ENCODE measurements around the gene ATG7. TPM values are rescaled to one million over a fixed set of nuclear protein-coding genes. Genes with fewer than 3 reads are reported as not detected.

The ATG7 gene
- polyA plus RNA-seq, 2 donors, result 5.8 to 13.1 TPM

- Histone ChIP-seq H3K27me3 (ENCODE audit: control insufficient read depth in 1 of 2, insufficient read depth in 2 of 2, low read length in 2 of 2) (no peaks in the 10 kb centered on the region), H3K4me3 (ENCODE audit: low read depth in 1 of 2, low read length in 2 of 2) (no peak overlapping the region), H3K36me3 (ENCODE audit: control insufficient read depth in 2 of 2, insufficient read depth in 2 of 2, low read length in 1 of 2) (no peaks in the 10 kb centered on the region), H3K4me1 (ENCODE audit: control insufficient read depth in 2 of 2, insufficient read depth in 2 of 2, low read length in 1 of 2) (no peaks in the 10 kb centered on the region), H3K9me3 (ENCODE audit: control insufficient read depth in 2 of 2, insufficient read depth in 1 of 2, low read depth in 1 of 2, low read length in 1 of 2) (no peaks in the 10 kb centered on the region), H3K27ac (ENCODE audit: low read depth in 2 of 2, low read length in 1 of 2) (no peak overlapping the region)
- 76 to 81% methylated on average over 11 of the region's 11 CpGs for WGBS, 2 donors
Observed at GRCh38 chr3:11375333-11376088, 103.3 kb downstream of the ATG7 start.

- H3K36me3 ChIP-seq (ENCODE audit: control insufficient read depth in 2 of 2, insufficient read depth in 2 of 2, low read length in 1 of 2), result no peaks in the 10 kb centered on the region
- H3K4me1 ChIP-seq (ENCODE audit: control insufficient read depth in 2 of 2, insufficient read depth in 2 of 2, low read length in 1 of 2), result no peaks in the 10 kb centered on the region
- no peaks in the 10 kb centered on the region for H3K9me3 ChIP-seq (ENCODE audit: control insufficient read depth in 2 of 2, insufficient read depth in 1 of 2, low read depth in 1 of 2, low read length in 1 of 2)
- WGBS, 2 donors, result 65 to 68% methylated on average over 2 of the region's 2 CpGs
- H3K27me3 ChIP-seq (ENCODE audit: control insufficient read depth in 1 of 2, insufficient read depth in 2 of 2, low read length in 2 of 2), result no peaks in the 10 kb centered on the region
- no peak overlapping the region for H3K27ac ChIP-seq (ENCODE audit: low read depth in 2 of 2, low read length in 1 of 2)
- H3K4me3 ChIP-seq (ENCODE audit: low read depth in 1 of 2, low read length in 2 of 2), result no peak overlapping the region
Observed at GRCh38 chr3:11377719-11378118, 105.5 kb downstream of the ATG7 start.

GRCh38 chr3:11379238-11379823, 107.1 kb downstream of the ATG7 start:
- Histone ChIP-seq H3K36me3 (ENCODE audit: control insufficient read depth in 2 of 2, insufficient read depth in 2 of 2, low read length in 1 of 2) (no peaks in the 10 kb centered on the region), H3K27ac (ENCODE audit: low read depth in 2 of 2, low read length in 1 of 2) (no peak overlapping the region), H3K4me3 (ENCODE audit: low read depth in 1 of 2, low read length in 2 of 2) (no peak overlapping the region), H3K9me3 (ENCODE audit: control insufficient read depth in 2 of 2, insufficient read depth in 1 of 2, low read depth in 1 of 2, low read length in 1 of 2) (no peaks in the 10 kb centered on the region), H3K4me1 (ENCODE audit: control insufficient read depth in 2 of 2, insufficient read depth in 2 of 2, low read length in 1 of 2) (no peaks in the 10 kb centered on the region), H3K27me3 (ENCODE audit: control insufficient read depth in 1 of 2, insufficient read depth in 2 of 2, low read length in 2 of 2) (no peaks in the 10 kb centered on the region)
- 38 to 43% methylated on average over 2 of the region's 2 CpGs for WGBS, 2 donors

DNA sequence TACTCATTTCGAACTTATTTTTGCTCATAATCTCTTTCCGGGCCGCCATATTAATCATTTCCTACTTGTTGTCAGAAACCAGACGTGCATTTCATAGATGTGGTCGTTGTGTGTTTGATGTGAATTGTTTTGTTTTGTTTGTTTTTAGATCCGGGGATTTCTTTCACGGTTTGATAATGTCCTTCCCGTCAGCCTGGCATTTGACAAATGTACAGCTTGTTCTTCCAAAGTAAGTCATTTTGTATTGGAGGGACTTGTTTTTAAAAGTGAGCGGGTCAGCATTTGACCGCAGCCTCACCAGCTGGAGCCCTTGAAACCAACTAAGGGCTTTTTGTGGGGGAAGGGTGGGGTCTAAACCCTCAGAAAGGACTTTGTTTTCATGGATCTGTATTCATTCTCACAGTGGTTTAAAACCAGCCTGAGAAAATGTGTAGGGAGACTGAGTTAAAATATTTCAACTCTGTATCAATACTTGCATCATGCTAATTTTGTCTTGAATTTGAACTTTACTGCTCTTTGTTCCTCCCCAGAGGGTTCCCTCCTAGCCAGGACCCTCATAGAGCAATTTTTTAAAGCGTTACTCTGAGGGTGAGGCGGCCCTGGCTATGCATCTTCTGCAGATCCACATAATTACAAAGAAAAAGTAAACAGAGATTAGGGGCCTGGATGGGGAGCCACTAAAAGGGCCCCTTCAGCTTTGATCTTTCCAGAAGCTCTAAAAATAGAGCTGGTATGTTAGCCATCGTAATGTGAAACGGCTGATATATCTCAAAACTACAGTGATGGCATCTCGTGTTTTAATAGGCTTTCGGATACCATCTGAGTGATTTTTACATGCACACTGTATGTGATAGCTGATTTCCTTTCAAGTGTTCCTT, 107.9 kb downstream of the ATG7 start:
- H3K4me3 ChIP-seq (ENCODE audit: low read depth in 1 of 2, low read length in 2 of 2), result no peak overlapping the region
- no peaks in the 10 kb centered on the region for H3K36me3 ChIP-seq (ENCODE audit: control insufficient read depth in 2 of 2, insufficient read depth in 2 of 2, low read length in 1 of 2)
- 59 to 65% methylated on average over 16 of the region's 16 CpGs for WGBS, 2 donors
- no peaks in the 10 kb centered on the region for H3K9me3 ChIP-seq (ENCODE audit: control insufficient read depth in 2 of 2, insufficient read depth in 1 of 2, low read depth in 1 of 2, low read length in 1 of 2)
- no peaks in the 10 kb centered on the region for H3K27me3 ChIP-seq (ENCODE audit: control insufficient read depth in 1 of 2, insufficient read depth in 2 of 2, low read length in 2 of 2)
- H3K27ac ChIP-seq (ENCODE audit: low read depth in 2 of 2, low read length in 1 of 2), result peak overlapping the region in 1 of 2 donors; percentile 29
- no peaks in the 10 kb centered on the region for H3K4me1 ChIP-seq (ENCODE audit: control insufficient read depth in 2 of 2, insufficient read depth in 2 of 2, low read length in 1 of 2)

DNA sequence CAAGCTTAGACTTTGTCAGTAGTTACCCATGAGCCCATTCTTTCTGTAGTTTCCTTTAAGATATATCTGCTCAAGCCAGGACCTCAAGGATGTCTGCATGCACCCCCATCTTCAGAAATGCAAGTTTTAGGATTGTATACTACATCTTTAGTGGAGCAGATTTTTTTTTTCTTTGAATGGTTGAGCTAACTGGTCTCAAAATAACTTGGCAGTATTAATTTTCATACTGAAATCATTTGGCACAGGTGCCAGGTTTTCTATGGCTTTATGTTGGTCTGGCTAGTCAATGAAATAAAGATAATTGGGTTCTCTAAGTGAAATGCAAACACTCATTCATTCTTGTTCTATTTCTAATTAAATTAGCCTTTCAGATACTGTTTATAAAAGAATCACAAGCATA, 108.9 kb downstream of the ATG7 start:
- H3K27me3 ChIP-seq (ENCODE audit: control insufficient read depth in 1 of 2, insufficient read depth in 2 of 2, low read length in 2 of 2), result no peaks in the 10 kb centered on the region
- no peaks in the 10 kb centered on the region for H3K9me3 ChIP-seq (ENCODE audit: control insufficient read depth in 2 of 2, insufficient read depth in 1 of 2, low read depth in 1 of 2, low read length in 1 of 2)
- H3K27ac ChIP-seq (ENCODE audit: low read depth in 2 of 2, low read length in 1 of 2), result no peak overlapping the region
- no peak overlapping the region for H3K4me3 ChIP-seq (ENCODE audit: low read depth in 1 of 2, low read length in 2 of 2)
- no peaks in the 10 kb centered on the region for H3K36me3 ChIP-seq (ENCODE audit: control insufficient read depth in 2 of 2, insufficient read depth in 2 of 2, low read length in 1 of 2)
- no peaks in the 10 kb centered on the region for H3K4me1 ChIP-seq (ENCODE audit: control insufficient read depth in 2 of 2, insufficient read depth in 2 of 2, low read length in 1 of 2)

- Histone ChIP-seq H3K27ac (ENCODE audit: low read depth in 2 of 2, low read length in 1 of 2) (no peak overlapping the region), H3K4me1 (ENCODE audit: control insufficient read depth in 2 of 2, insufficient read depth in 2 of 2, low read length in 1 of 2) (no peaks in the 10 kb centered on the region), H3K27me3 (ENCODE audit: control insufficient read depth in 1 of 2, insufficient read depth in 2 of 2, low read length in 2 of 2) (no peaks in the 10 kb centered on the region), H3K9me3 (ENCODE audit: control insufficient read depth in 2 of 2, insufficient read depth in 1 of 2, low read depth in 1 of 2, low read length in 1 of 2) (no peaks in the 10 kb centered on the region), H3K4me3 (ENCODE audit: low read depth in 1 of 2, low read length in 2 of 2) (no peak overlapping the region), H3K36me3 (ENCODE audit: control insufficient read depth in 2 of 2, insufficient read depth in 2 of 2, low read length in 1 of 2) (no peaks in the 10 kb centered on the region)
- 67 to 84% methylated on average over 4 of the region's 4 CpGs for WGBS, 2 donors
Observed at GRCh38 chr3:11381563-11381962, 109.4 kb downstream of the ATG7 start.

DNA sequence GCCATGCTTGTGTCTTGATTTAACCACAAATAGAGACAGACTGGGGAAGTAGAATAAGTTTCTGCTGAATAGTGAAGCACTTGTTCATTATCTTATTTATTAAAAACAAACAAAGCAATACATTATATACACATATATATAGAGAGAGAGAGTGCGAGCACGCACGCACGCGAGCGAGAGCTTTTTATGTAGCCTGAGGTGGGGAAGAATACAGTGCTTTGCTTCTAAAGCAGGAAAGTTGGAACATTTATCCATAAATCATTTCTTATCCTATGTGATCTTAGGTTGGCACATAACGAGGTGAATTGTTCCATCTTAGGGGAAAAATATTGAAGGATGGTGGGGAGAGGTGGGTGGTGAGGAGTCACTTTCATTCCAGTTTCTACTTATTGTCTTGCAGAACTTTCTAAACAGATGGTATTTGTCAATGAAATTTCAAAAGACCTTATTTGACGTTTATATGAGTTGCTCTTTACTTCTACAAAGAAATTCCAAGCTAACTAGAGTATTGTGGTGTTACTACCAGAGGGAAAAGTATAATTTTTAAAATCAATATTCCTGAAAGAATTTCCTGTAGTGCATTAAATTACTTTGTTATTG, 110.0 kb downstream of the ATG7 start:
- 85 to 93% methylated on average over 8 of the region's 8 CpGs for WGBS, 2 donors
- no peaks in the 10 kb centered on the region for H3K4me1 ChIP-seq (ENCODE audit: control insufficient read depth in 2 of 2, insufficient read depth in 2 of 2, low read length in 1 of 2)
- no peaks in the 10 kb centered on the region for H3K36me3 ChIP-seq (ENCODE audit: control insufficient read depth in 2 of 2, insufficient read depth in 2 of 2, low read length in 1 of 2)
- H3K4me3 ChIP-seq (ENCODE audit: low read depth in 1 of 2, low read length in 2 of 2), result no peak overlapping the region
- no peaks in the 10 kb centered on the region for H3K27me3 ChIP-seq (ENCODE audit: control insufficient read depth in 1 of 2, insufficient read depth in 2 of 2, low read length in 2 of 2)
- no peaks in the 10 kb centered on the region for H3K9me3 ChIP-seq (ENCODE audit: control insufficient read depth in 2 of 2, insufficient read depth in 1 of 2, low read depth in 1 of 2, low read length in 1 of 2)
- no peak overlapping the region for H3K27ac ChIP-seq (ENCODE audit: low read depth in 2 of 2, low read length in 1 of 2)

DNA sequence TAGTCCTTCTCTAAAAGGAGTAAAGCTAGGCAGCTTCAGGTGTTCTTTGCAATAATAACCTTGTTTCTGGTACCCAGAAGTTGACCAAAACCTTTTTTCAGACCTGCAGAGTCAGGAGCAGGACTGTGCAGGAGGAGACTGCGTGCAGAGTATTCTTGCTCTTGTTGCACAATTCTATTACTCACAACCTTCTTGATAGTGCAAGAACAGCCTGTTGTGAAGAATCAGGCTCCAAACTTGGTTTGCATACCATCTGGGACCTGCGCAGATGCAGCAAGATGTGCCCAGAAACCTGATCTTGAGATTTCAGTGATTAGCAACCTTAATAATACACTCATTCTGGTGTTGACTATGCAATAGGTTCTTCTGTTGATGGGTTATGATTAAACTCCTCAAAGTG, 111.9 kb downstream of the ATG7 start:
- Histone ChIP-seq H3K4me1 (ENCODE audit: control insufficient read depth in 2 of 2, insufficient read depth in 2 of 2, low read length in 1 of 2) (no peaks in the 10 kb centered on the region), H3K27me3 (ENCODE audit: control insufficient read depth in 1 of 2, insufficient read depth in 2 of 2, low read length in 2 of 2) (no peaks in the 10 kb centered on the region), H3K9me3 (ENCODE audit: control insufficient read depth in 2 of 2, insufficient read depth in 1 of 2, low read depth in 1 of 2, low read length in 1 of 2) (no peaks in the 10 kb centered on the region), H3K4me3 (ENCODE audit: low read depth in 1 of 2, low read length in 2 of 2) (no peak overlapping the region), H3K36me3 (ENCODE audit: control insufficient read depth in 2 of 2, insufficient read depth in 2 of 2, low read length in 1 of 2) (no peaks in the 10 kb centered on the region), H3K27ac (ENCODE audit: low read depth in 2 of 2, low read length in 1 of 2) (no peak overlapping the region)
- 96 to 99% methylated on average over 2 of the region's 2 CpGs for WGBS, 2 donors

GRCh38 chr3:11385326-11385725, 113.1 kb downstream of the ATG7 start:
- no peaks in the 10 kb centered on the region for H3K9me3 ChIP-seq (ENCODE audit: control insufficient read depth in 2 of 2, insufficient read depth in 1 of 2, low read depth in 1 of 2, low read length in 1 of 2)

More at GRCh38 chr3:11385326-11385725, 113.1 kb downstream of the ATG7 start:
- 72 to 81% methylated on average over 1 of the region's 1 CpG for WGBS, 2 donors
- no peaks in the 10 kb centered on the region for H3K27me3 ChIP-seq (ENCODE audit: control insufficient read depth in 1 of 2, insufficient read depth in 2 of 2, low read length in 2 of 2)
- H3K4me1 ChIP-seq (ENCODE audit: control insufficient read depth in 2 of 2, insufficient read depth in 2 of 2, low read length in 1 of 2), result no peaks in the 10 kb centered on the region
- no peak overlapping the region for H3K27ac ChIP-seq (ENCODE audit: low read depth in 2 of 2, low read length in 1 of 2)
- no peaks in the 10 kb centered on the region for H3K36me3 ChIP-seq (ENCODE audit: control insufficient read depth in 2 of 2, insufficient read depth in 2 of 2, low read length in 1 of 2)
- no peak overlapping the region for H3K4me3 ChIP-seq (ENCODE audit: low read depth in 1 of 2, low read length in 2 of 2)
